Sigmoid colon (tissue), 7 donors: ENCODE data around the gene FGF22. TPM values are rescaled to one million over a fixed set of nuclear protein-coding genes. Genes with fewer than 3 reads are reported as not detected.

Experiments
- DNase-seq: peaks from one replicate; pipeline ENCODE4 v3.0.0-alpha.2; 2019
- H3K27ac ChIP-seq, 4 donors: fragments of 200-600 bp; sonication (generic); one replicate each; pipeline ENCODE4 v1.5.1; 2016 to 2019; ENCODE audit warnings: mild to moderate bottlenecking in 1 of 4
- H3K27me3 ChIP-seq, 3 donors: fragments of 200-600 bp; sonication (generic); one replicate each; pipeline ENCODE4 v1.5.1; 2019; ENCODE audit warnings: mild to moderate bottlenecking in 1 of 3
- H3K36me3 ChIP-seq, 4 donors: fragments of 200-600 bp; sonication (generic); one replicate each; pipeline ENCODE4 v1.5.1; 2016 to 2019
- H3K4me1 ChIP-seq, 4 donors: fragments of 200-600 bp; sonication (generic); one replicate each; pipeline ENCODE4 v1.5.1; 2017 to 2019
- H3K4me3 ChIP-seq, 4 donors: fragments of 200-600 bp; sonication (generic); one replicate each; pipeline ENCODE4 v1.5.1; 2017 to 2019; ENCODE audit warnings: mild to moderate bottlenecking in 2 of 4, moderate library complexity in 1 of 4
- H3K9me3 ChIP-seq, 4 donors: fragments of 200-600 bp in 3 of 4; sonication (generic) in 3 of 4; one replicate each; pipeline versions ENCODE4 v1.5.1 to v1.6.1; 2013 to 2019
- EP300 ChIP-seq, 4 donors: sonication (generic); formaldehyde crosslinking; IDR thresholded peaks; one replicate each; pipeline ENCODE4 v1.6.1; 2017; ENCODE audit warnings: antibody characterized with exemption in 4 of 4
- POLR2A ChIP-seq, 2 donors: fragments of 450-650 bp; IDR thresholded peaks; one replicate each; pipeline ENCODE4 v1.6.1; 2016; ENCODE audit warnings: antibody characterized with exemption in 2 of 2, mild to moderate bottlenecking in 2 of 2, moderate library complexity in 2 of 2
- POLR2AphosphoS5 ChIP-seq, 4 donors: sonication (generic); formaldehyde crosslinking; IDR thresholded peaks; one replicate each; pipeline ENCODE4 v1.6.1; 2017; ENCODE audit warnings: antibody characterized with exemption in 4 of 4
- WGBS, 2 donors: extraction: QIAGEN DNeasy Blood & Tissue Kit; methylation state at CpG; one replicate each; pipeline ENCODE4 v1.1.7; 2013; 5-methylcytosine and 5-hydroxymethylcytosine counted together
- intact Hi-C: fragments of 100-400 bp; cut with DNase I; formaldehyde crosslinking; loops from one replicate; pipeline ENCODE4 v1.15.1; 2023
- polyA plus RNA-seq, 3 donors: library from polyadenylated mRNA; stranded (reverse); fragments of 200-250 nt; gene quantifications; one replicate each; pipeline ENCODE4 v1.2.3, GENCODE V29; 2013
- total RNA-seq, 4 donors: library from RNA; depleted of rRNA; stranded (reverse); fragments of >200 nt; gene quantifications; one replicate each; pipeline ENCODE4 v1.1.0, GENCODE V29; 2016
- TF ChIP-seq, protein P1 (sequence below), 4 experiments: fragments of 450-650 bp in 3 of 4; fragments of 200-600 bp in 1 of 4; IDR thresholded peaks; one replicate each; pipeline ENCODE4 v1.5.1; 2016 to 2019; ENCODE audit warnings: antibody characterized with exemption in 4 of 4, mild to moderate bottlenecking in 3 of 4, moderate library complexity in 2 of 4
- donor health status: healthy with polysubstance abuse.
- donor health status: Bipolar disorder and iron deficiency.
- donor health status: healthy.

Gene FGF22
- total and polyA plus RNA-seq, 7 donors: 0.20 to 1.7 (median 0.99) TPM; not detected in 4

DNA sequence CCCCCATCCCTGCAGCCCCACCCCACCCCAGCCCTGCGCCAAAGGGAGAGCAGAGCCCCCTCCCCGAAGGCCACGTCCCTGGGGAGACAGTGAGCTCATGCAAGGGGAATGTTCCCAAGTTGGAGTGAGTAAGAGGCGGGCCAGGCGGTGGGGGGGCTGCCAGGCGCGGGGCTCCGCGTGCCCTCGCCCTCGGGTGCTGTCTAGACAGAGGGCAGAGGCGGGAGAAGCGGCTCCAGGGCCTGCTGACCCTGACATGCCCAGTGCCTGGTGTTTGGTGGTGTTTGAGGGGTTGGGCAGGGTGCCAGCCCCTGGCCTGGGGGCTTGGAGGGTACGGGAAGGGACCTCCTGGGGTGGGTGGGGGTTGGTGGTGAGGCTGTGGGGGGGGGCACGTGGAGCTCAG lies 37.5 kb downstream of the FGF22 start:
- WGBS, 2 donors: 5 to 23% methylated on average over 15 of the region's 15 CpGs
- peak overlapping the region; percentile 87 to 100 (median 98) for H3K27ac ChIP-seq
- H3K4me3 ChIP-seq: peak overlapping the region; percentile 42 to 80 (median 59)
- H3K36me3 ChIP-seq: peaks cover 0 to 7% (median 0%) of the 10 kb centered on the region in 4 donors
- TF ChIP-seq, protein P1, sequence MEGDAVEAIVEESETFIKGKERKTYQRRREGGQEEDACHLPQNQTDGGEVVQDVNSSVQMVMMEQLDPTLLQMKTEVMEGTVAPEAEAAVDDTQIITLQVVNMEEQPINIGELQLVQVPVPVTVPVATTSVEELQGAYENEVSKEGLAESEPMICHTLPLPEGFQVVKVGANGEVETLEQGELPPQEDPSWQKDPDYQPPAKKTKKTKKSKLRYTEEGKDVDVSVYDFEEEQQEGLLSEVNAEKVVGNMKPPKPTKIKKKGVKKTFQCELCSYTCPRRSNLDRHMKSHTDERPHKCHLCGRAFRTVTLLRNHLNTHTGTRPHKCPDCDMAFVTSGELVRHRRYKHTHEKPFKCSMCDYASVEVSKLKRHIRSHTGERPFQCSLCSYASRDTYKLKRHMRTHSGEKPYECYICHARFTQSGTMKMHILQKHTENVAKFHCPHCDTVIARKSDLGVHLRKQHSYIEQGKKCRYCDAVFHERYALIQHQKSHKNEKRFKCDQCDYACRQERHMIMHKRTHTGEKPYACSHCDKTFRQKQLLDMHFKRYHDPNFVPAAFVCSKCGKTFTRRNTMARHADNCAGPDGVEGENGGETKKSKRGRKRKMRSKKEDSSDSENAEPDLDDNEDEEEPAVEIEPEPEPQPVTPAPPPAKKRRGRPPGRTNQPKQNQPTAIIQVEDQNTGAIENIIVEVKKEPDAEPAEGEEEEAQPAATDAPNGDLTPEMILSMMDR (IDR thresholded peaks at IDR 0.05): no peak
- TF ChIP-seq POLR2AphosphoS5 (IDR thresholded peaks at IDR 0.05) (peak; percentile 69 to 90 (median 74)), EP300 (IDR thresholded peaks at IDR 0.05) (peak in 2 of 4 donors; percentile 64 to 89), POLR2A (IDR thresholded peaks at IDR 0.05) (no peak)
- H3K9me3 ChIP-seq: no peaks in the 10 kb centered on the region
- no peaks in the 10 kb centered on the region for H3K27me3 ChIP-seq
- peaks cover 0 to 51% (median 44%) of the 10 kb centered on the region in 4 donors for H3K4me1 ChIP-seq
- DNase-seq: peak; percentile 94
- intact Hi-C loops: loop anchor here (5.0 kb wide), 1 partner anchor 425 kb away; the partner anchor contains the start of gene GPX4

DNA sequence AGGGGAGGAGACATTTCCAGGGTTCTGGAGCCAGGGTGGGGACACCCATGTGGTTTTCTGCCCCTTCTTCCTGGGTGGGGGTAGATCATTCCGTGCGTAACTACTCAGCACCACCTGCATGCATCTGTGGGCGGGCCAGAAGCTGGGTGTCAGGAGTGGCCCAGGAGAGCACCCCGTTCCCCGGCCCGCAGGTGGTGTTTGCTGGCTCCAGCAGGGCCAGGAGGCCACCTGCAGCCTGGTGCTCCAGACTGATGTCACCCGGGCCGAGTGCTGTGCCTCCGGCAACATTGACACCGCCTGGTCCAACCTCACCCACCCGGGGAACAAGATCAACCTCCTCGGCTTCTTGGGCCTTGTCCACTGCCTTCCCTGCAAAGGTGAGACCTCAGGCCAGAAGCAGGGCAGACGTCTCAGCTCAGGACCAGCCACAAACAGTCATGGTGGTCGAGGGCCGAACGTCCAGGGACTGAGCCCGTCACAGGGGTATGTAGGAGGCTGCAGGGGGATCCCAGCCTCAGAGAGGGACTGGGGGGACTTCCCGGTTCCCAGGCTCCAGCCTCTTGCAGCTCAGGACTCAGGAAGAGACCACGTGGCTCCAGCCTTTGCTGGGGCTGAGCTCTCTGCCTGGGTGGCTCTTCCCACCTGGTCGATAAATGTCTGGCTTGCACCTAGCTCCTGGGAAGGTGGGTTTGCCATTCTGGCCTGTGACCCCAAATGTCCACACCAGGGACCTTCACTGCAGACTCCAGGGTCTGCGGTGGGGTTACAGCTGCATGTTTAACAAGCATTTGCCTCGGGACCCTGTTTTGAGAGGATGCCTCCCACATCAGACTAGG lies 38.1 kb downstream of the FGF22 start:
- H3K27ac ChIP-seq: peak overlapping the region; percentile 87 to 100 (median 98)
- intact Hi-C loops: loop anchor here (5.0 kb wide), 1 partner anchor 424 kb away; the partner anchor contains the start of gene GPX4
- H3K4me3 ChIP-seq: peak overlapping the region; percentile 42 to 80 (median 59)
- TF ChIP-seq EP300 (IDR thresholded peaks at IDR 0.05) (no peak), POLR2AphosphoS5 (IDR thresholded peaks at IDR 0.05) (no peak), POLR2A (IDR thresholded peaks at IDR 0.05) (no peak)
- TF ChIP-seq, protein P1 (IDR thresholded peaks at IDR 0.05): no peak
- no peaks in the 10 kb centered on the region for H3K27me3 ChIP-seq
- WGBS, 2 donors: 29 to 61% methylated on average over 22 of the region's 22 CpGs
- H3K9me3 ChIP-seq: no peaks in the 10 kb centered on the region
- no peak for DNase-seq
- peaks cover 0 to 49% (median 43%) of the 10 kb centered on the region in 4 donors for H3K4me1 ChIP-seq
- H3K36me3 ChIP-seq: peaks cover 0 to 7% (median 0%) of the 10 kb centered on the region in 4 donors

DNA sequence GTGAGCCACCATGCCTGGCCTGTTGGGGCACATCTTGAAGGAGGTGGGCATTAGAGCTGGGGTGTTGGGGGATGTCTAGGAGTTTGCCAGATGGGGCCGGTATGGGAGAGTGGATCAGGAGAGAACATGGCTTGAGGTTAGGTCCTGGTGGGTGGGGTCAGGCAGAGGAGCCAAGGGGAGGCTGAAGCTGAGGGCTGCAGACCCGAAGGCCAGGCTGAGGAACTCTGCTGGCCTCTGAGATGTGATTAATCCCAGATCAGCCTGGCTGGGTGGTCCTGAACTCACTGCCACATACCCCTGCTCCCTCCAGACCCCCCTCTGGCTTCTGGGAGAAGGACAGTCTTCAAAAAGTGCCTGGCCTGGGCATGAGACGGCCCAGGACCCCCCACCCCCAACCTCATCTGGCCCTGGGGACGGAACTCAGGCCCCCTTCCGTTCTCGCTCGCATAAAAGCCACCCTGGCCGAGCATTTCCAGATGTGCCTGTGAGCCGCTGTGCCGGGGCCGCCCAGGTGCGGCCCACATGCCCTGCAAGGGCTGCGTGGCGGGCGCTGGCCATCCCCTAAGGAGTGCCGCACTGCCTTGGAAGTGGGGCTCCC lies 39.2 kb downstream of the FGF22 start:
- DNase-seq: no peak
- peak overlapping the region in 3 of 4 donors; percentile 84 to 96 (median 85) for H3K4me3 ChIP-seq
- TF ChIP-seq, protein P1 (IDR thresholded peaks at IDR 0.05): no peak
- TF ChIP-seq POLR2A (IDR thresholded peaks at IDR 0.05) (no peak), POLR2AphosphoS5 (IDR thresholded peaks at IDR 0.05) (no peak), EP300 (IDR thresholded peaks at IDR 0.05) (no peak)
- H3K4me1 ChIP-seq: peaks cover 0 to 49% (median 43%) of the 10 kb centered on the region in 4 donors
- intact Hi-C loops: loop anchor here (5.0 kb wide), 1 partner anchor 423 kb away; the partner anchor contains the start of gene GPX4
- H3K27ac ChIP-seq: peak overlapping the region; percentile 97 to 100 (median 98)
- H3K36me3 ChIP-seq: peaks cover 0 to 7% (median 0%) of the 10 kb centered on the region in 4 donors
- H3K9me3 ChIP-seq: no peaks in the 10 kb centered on the region
- 90 to 93% methylated on average over 16 of the region's 16 CpGs for WGBS, 2 donors
- no peaks in the 10 kb centered on the region for H3K27me3 ChIP-seq

DNA sequence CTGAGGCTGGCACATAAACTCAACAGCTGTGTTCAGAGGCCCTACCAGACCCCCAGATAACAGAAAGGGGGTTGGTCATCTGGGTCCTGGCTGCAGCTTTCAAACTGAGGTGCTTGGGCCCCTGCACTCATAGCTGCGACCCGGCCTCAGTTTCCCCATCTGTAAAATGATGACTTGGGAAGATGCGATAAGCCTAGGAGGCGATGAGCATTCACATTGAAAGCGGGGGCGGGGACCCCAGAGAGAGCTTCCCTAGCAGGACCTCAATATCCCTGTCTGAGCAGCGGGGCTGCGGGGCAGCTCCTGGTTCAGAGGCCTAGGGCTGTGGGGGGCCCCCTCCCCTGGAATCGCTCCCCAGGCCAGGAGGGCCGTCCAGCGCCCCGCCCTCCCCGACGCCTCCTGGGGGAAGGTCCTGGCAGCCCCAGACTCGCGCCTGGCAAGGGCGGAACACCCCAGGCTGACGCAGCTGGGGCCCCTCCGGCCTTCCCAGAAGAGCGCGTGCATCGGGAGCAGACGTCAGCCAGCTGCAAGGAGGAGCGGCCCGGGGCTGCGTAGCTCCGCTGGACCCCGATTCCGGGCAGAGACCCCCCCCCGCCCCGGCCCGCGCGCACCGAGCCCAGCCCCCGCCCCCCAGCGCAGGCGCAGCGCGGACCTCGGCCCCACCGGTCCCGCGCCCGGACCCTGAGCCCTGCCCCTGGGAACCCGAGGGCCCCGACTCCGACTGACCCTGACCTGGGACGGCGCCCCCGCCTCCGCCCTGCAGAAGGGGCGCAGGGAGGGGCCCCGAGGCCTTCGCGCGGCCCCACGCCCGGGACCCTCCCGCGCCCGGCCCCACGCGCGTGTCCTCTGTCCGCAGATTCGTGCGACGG lies 40.0 kb downstream of the FGF22 start:
- Histone ChIP-seq H3K4me3 (peak overlapping the region; percentile 67 to 96 (median 84)), H3K27ac (peak overlapping the region; percentile 97 to 100 (median 98)), H3K9me3 (no peaks in the 10 kb centered on the region), H3K27me3 (no peaks in the 10 kb centered on the region), H3K4me1 (peaks cover 0 to 49% (median 43%) of the 10 kb centered on the region in 4 donors), H3K36me3 (peaks cover 0 to 7% (median 0%) of the 10 kb centered on the region in 4 donors)
- peak; percentile 93 for DNase-seq
- peak in 2 of 4 donors; percentile 77 to 97 for TF ChIP-seq EP300 (IDR thresholded peaks at IDR 0.05)
- no peak for TF ChIP-seq POLR2A (IDR thresholded peaks at IDR 0.05)
- TF ChIP-seq, protein P1 (IDR thresholded peaks at IDR 0.05): no peak
- TF ChIP-seq POLR2AphosphoS5 (IDR thresholded peaks at IDR 0.05): peak; percentile 39 to 94 (median 70)
- 5% methylated on average over 69 of the region's 69 CpGs for WGBS, 2 donors
- intact Hi-C loops: loop anchor here (2.0 to 5.0 kb wide), 3 partner anchors 15 to 423 kb away; partner anchors contain the start of genes GPX4 and PALM
